ENCODE results near the gene DAO.

DAO gene

DNA sequence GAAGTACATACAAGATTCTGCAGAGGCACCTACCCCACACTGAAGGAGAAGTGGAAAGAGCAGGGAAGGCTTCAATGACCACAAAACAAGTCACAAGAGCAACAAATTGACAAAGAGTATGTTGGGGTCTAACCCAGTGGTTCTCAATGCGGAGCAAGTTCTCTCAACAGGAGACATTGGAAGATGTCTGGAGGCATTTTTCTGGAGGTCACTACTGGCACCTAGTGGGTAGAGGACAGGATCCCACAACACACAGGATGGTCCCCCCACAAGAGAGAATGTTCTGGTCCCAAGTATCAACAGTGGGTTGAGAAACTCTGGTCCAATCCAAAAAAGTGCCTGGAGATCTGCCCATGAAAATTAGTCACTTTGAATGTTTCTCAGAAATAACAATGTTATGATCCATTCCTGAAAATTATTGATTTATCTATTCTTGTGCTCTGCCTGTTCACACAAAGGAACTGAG, 25.9 kb upstream of the DAO start:
- H2AFZ ChIP-seq (ENCODE audit: low read depth, low read length) = no peak overlapping the region
- H3K79me2 ChIP-seq (ENCODE audit: insufficient read depth, low read length) = peaks cover 39% of the 10 kb centered on the region
- peaks cover 7% of the 10 kb centered on the region for H3K36me3 ChIP-seq (ENCODE audit: insufficient read depth, low read length)
- TF ChIP-seq, protein P1, sequence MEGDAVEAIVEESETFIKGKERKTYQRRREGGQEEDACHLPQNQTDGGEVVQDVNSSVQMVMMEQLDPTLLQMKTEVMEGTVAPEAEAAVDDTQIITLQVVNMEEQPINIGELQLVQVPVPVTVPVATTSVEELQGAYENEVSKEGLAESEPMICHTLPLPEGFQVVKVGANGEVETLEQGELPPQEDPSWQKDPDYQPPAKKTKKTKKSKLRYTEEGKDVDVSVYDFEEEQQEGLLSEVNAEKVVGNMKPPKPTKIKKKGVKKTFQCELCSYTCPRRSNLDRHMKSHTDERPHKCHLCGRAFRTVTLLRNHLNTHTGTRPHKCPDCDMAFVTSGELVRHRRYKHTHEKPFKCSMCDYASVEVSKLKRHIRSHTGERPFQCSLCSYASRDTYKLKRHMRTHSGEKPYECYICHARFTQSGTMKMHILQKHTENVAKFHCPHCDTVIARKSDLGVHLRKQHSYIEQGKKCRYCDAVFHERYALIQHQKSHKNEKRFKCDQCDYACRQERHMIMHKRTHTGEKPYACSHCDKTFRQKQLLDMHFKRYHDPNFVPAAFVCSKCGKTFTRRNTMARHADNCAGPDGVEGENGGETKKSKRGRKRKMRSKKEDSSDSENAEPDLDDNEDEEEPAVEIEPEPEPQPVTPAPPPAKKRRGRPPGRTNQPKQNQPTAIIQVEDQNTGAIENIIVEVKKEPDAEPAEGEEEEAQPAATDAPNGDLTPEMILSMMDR (IDR thresholded peaks at IDR 0.05; ENCODE audit: borderline replicate concordance, extremely low read depth, low read length, poor library complexity, severe bottlenecking) = no peak
- TF ChIP-seq EZH2 (IDR thresholded peaks at IDR 0.05; ENCODE audit: borderline replicate concordance, low read depth, low read length, severe bottlenecking) = no peak
- H3K9ac ChIP-seq (ENCODE audit: low read depth, low read length) = no peak overlapping the region
- peaks cover 7% of the 10 kb centered on the region; the same call in 1 of the 2 replicates for H4K20me1 ChIP-seq (ENCODE audit: insufficient read depth, low read length)
- no peaks in the 10 kb centered on the region for H3K9me3 ChIP-seq (ENCODE audit: insufficient read depth, low read length, severe bottlenecking)
- H3K4me2 ChIP-seq (ENCODE audit: insufficient read depth, low read length) = no peak overlapping the region
- DNase-seq (no peak), ATAC-seq (ENCODE audit: insufficient read depth, low read depth) (no peak)
- peaks cover under 1% of the 10 kb centered on the region for H3K27me3 ChIP-seq (ENCODE audit: insufficient read depth, low read length, poor library complexity)
- no peak overlapping the region for H3K27ac ChIP-seq (ENCODE audit: low read length)
- peaks cover 27% of the 10 kb centered on the region for H3K4me1 ChIP-seq (ENCODE audit: insufficient read depth, low read length)
- no peak overlapping the region for H3K4me3 ChIP-seq (ENCODE audit: low read depth in 1 of 2, low read length in 2 of 2)

DNA sequence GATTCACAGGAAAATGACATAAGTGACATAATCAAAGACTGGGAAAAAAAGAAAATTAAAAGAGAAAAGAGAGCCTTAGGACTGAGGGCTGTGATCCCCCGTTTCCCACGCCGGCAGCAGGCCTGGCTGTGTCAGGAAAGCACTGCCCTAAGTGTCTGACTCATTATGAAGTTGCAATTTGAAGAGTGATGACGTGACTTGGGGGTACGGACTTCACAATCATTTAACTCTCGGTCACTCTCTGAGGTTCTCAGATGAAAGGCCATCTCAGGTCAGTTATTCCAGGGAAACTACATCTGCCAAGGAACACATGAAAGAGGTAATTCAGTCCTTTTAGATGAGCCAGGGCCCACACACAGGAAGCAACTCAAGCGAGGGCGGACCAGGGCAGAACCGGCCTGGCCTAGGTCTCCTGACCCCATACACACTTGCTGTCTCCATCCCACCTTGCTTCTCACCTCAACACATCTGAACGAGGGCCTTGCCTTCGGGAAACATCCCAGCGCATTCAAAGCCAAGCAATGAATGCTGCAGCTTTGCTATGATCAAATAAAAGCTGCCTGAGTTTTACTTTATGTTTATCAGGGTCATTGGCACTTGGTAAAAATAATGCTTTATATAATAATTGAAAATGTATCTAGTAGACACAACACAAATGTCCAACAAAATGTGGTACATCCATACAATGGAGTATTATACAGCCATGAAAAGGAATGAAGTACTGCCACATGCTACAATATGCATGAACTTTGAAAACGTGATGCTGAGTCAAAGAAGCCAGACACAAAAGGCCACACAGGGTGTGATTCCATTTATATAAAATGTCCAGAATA, 25.2 kb upstream of the DAO start:
- no peak overlapping the region for H3K4me2 ChIP-seq (ENCODE audit: insufficient read depth, low read length)
- no peak overlapping the region for H3K9ac ChIP-seq (ENCODE audit: low read depth, low read length)
- H4K20me1 ChIP-seq (ENCODE audit: insufficient read depth, low read length) = peaks cover 7% of the 10 kb centered on the region; the same call in 1 of the 2 replicates
- no peak for ATAC-seq (ENCODE audit: insufficient read depth, low read depth)
- H3K27me3 ChIP-seq (ENCODE audit: insufficient read depth, low read length, poor library complexity) = peaks cover 5% of the 10 kb centered on the region
- TF ChIP-seq EZH2 (IDR thresholded peaks at IDR 0.05; ENCODE audit: borderline replicate concordance, low read depth, low read length, severe bottlenecking) = no peak
- TF ChIP-seq, protein P1 (IDR thresholded peaks at IDR 0.05; ENCODE audit: borderline replicate concordance, extremely low read depth, low read length, poor library complexity, severe bottlenecking) = no peak
- H3K79me2 ChIP-seq (ENCODE audit: insufficient read depth, low read length) = peaks cover 39% of the 10 kb centered on the region
- H3K36me3 ChIP-seq (ENCODE audit: insufficient read depth, low read length) = peaks cover 7% of the 10 kb centered on the region
- H3K4me3 ChIP-seq (ENCODE audit: low read depth in 1 of 2, low read length in 2 of 2) = no peak overlapping the region
- no peaks in the 10 kb centered on the region for H3K9me3 ChIP-seq (ENCODE audit: insufficient read depth, low read length, severe bottlenecking)
- H3K4me1 ChIP-seq (ENCODE audit: insufficient read depth, low read length) = peaks cover 33% of the 10 kb centered on the region
- H3K27ac ChIP-seq (ENCODE audit: low read length) = no peak overlapping the region
- no peak overlapping the region for H2AFZ ChIP-seq (ENCODE audit: low read depth, low read length)
- no peak for DNase-seq

DNA sequence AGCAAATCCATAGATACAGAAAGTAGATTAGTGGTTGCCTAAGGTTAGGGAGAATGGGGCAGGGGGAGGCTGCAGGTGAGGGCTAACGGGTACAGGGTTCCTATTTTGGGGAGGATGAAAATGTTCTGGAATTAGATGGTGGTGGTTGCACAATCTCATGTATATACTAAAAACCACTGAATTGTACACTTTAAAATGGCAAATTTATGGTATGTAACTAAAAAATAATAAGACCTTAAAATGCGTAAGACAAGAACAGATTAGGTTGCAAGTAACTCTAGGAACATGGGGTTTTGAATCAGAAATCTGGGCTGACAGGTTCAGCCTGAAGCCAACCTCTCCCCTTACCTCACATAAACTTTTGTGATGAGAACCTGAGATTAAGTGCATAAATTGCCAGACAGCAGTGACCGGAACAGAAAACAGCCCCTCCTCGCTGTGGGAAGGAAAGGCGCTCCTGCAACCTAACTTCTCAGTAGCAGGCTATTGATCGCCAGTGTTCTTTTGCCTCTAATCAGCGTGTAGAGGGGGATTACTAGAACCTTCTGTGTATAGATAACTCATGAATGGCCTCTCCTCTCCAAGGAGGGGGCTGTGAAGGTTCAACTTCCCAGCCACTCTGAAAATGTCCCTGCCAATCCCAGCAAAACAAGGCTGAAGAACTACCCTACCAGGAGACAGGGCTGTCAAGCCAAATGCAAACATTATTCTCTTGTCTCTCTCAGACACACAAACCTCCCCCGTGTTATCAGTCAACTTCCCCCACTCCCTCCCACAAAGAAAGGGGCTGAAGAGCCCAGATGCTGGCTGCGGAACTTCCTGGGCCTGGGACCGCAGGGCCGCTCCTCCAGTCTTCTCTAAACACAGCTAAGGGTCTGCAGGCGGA, 24.4 kb upstream of the DAO start:
- TF ChIP-seq, protein P1 (IDR thresholded peaks at IDR 0.05; ENCODE audit: borderline replicate concordance, extremely low read depth, low read length, poor library complexity, severe bottlenecking) = no peak
- no peak for TF ChIP-seq EZH2 (IDR thresholded peaks at IDR 0.05; ENCODE audit: borderline replicate concordance, low read depth, low read length, severe bottlenecking)
- Histone ChIP-seq H2AFZ (ENCODE audit: low read depth, low read length) (no peak overlapping the region), H3K9me3 (ENCODE audit: insufficient read depth, low read length, severe bottlenecking) (no peaks in the 10 kb centered on the region), H3K9ac (ENCODE audit: low read depth, low read length) (peak overlapping the region; percentile 82), H3K27ac (ENCODE audit: low read length) (peak overlapping the region; percentile 73; the same call in 1 of the 2 replicates), H3K36me3 (ENCODE audit: insufficient read depth, low read length) (peaks cover 7% of the 10 kb centered on the region), H3K4me3 (ENCODE audit: low read depth in 1 of 2, low read length in 2 of 2) (peak overlapping the region in 1 of 2 experiments; percentile 98; a peak in 2 of 4 replicates), H4K20me1 (ENCODE audit: insufficient read depth, low read length) (peaks cover 7% of the 10 kb centered on the region; the same call in 1 of the 2 replicates), H3K79me2 (ENCODE audit: insufficient read depth, low read length) (peaks cover 39% of the 10 kb centered on the region), H3K27me3 (ENCODE audit: insufficient read depth, low read length, poor library complexity) (peaks cover 5% of the 10 kb centered on the region), H3K4me2 (ENCODE audit: insufficient read depth, low read length) (peak overlapping the region; percentile 99), H3K4me1 (ENCODE audit: insufficient read depth, low read length) (peaks cover 33% of the 10 kb centered on the region)
- ATAC-seq (ENCODE audit: insufficient read depth, low read depth) = no peak
- DNase-seq = no peak

All from DND-41 (cell line).